Activated CD4-positive, alpha-beta T cell treated with anti-CD3 and anti-CD28 coated beads, Interleukin-2, amount 50 U/mL, for 48 hours (primary cell): ENCODE measurements around the gene COL11A1.
"Not testable (repeated sequence)": the region's sequence is repeated elsewhere in the genome, so short reads cannot be mapped to it uniquely, and the experiment has no call there.

Experiments used
- DNase-seq, 2 experiments: peaks; one replicate each; pipeline ENCODE4 v3.0.0-alpha.2; 2020

Gene COL11A1

GRCh38 chr1:103108376-103109150 is at the start of gene COL11A1:
Gene COL11A1 (minus strand): TSS chr1:103108522. CDS start chr1:103108178, 344 bp downstream.
- no peak for DNase-seq

GRCh38 chr1:103156966-103157365 is 48.6 kb upstream of the COL11A1 start:
- DNase-seq: no peak

DNA sequence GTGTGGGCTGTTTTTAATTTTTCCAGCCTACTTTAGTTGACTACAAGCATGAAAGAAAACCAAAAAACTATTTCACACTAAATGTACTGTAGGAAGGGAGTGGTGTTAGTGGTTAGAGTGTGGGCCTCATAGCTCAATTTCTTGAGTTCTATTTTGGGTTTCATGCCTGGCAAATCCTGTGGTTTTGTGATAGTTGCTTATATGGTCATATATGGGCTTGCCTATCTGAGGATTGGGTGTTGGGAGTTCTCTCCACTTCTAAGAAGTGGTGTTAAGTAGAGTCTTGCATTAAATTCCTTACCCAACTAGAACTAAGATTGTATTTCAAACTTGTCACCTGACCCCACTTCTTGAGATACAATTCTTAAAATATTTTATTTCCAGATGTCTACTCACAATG is 37.8 kb upstream of the COL11A1 start:
- no peak for DNase-seq

GRCh38 chr1:103145449-103145848 is 37.1 kb upstream of the COL11A1 start:
- no peak for DNase-seq

- DNase-seq: no peak
Measured at GRCh38 chr1:103144681-103145080, 36.4 kb upstream of the COL11A1 start.

GRCh38 chr1:103142461-103142860 is 34.1 kb upstream of the COL11A1 start:
- no peak for DNase-seq

DNA sequence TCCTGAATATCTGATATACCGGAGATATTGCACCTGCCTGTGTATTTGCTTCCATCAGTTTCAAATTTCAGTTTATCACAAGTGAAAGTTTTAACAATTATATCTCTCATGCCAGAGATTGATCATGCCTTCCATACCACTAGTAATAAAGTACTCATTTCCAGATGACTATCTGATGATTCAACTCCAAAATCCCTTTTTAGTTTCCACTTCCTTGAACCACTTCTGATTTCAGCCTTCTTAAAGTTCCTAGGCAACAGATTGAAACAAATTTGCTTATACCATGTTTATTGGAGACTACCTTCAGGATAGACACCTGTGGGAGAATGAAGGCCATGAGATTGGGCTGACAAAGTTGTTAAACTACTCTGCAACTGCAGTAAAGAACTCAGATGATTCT is 21.5 kb upstream of the COL11A1 start:
- DNase-seq: no peak

GRCh38 chr1:103129255-103129654 is 20.9 kb upstream of the COL11A1 start:
- DNase-seq: no peak

- not testable (repeated sequence) for DNase-seq
Measured at GRCh38 chr1:103128256-103128655, 19.9 kb upstream of the COL11A1 start.

GRCh38 chr1:103125219-103125618 is 16.9 kb upstream of the COL11A1 start:
- DNase-seq: no peak

GRCh38 chr1:103122983-103123720 is 14.8 kb upstream of the COL11A1 start:
- DNase-seq: no peak

- no peak for DNase-seq
Measured at GRCh38 chr1:103120981-103121380, 12.7 kb upstream of the COL11A1 start.

GRCh38 chr1:103112546-103112945 is 4.2 kb upstream of the COL11A1 start:
- DNase-seq: no peak

DNA sequence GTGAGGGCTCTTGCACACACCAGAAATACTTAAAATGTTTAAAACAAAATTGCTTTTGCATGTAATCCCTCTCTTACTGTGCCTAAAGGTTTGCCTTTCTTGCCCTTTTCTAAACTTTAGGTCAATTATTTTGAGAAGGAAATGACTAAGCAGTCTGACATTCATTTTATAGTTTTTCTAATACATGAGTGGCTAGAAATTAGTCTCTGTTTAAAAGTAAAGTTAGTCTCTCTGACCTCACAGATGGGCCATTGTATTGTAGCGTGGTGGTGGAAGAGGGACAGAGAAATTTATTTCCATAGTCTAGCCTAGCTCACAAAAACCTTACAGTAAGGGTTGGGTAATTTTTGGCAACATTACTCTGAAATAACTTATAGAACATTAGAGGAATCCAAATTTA is 3.6 kb upstream of the COL11A1 start:
- DNase-seq: no peak

DNA sequence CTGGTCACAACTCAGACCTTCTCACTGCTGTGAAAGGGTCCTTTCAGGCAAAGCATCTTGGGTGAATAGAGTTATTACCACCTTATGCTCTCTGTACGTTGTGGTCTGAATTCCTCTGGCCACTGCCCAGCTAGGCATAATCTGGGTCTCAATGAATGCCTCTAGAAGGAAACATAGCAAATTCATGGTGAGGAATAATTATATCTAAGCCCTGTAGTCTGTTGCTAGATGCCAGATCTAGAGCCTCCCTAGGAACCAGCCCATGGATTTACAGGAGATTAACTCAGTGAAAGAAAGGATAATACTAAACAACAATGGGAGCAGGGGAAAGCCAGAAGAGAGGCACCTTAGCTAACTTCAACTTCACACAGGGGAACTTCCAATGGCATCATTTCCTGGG is 2.4 kb upstream of the COL11A1 start:
- DNase-seq: no peak

DNA sequence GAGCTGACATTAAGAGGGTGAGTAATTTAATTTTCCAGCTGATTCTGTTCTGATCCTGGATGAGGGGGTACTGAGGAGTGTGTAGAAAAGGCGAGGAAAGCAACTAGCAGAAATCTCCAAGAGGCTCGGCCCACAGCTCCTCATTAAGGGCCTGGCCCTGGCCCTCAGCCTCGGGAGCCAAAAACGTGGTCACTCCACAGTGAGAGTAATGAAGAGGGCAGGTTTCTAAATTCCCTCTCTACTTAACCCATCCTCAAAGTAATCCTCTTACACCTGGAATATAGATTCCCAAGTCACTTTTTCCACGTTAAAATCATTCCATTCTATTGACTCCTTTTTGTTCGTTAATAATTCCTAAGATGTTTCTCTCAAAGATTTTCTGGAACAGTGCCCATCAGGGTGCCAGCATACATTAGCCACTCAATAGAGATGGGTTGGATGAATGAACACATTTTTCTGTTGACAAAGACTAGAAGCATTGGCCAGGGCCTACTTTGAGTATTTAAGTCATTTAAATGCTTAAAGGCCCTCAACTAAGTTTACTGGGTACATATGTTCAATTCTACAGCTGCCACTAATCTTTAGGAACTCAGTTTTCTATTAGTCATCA is 1.1 kb upstream of the COL11A1 start:
- no peak for DNase-seq

- DNase-seq: no peak
Measured at GRCh38 chr1:103107741-103108375, 464 bp downstream of the COL11A1 start.

- DNase-seq: no peak
Measured at GRCh38 chr1:103106426-103107341, 1.6 kb downstream of the COL11A1 start.

DNA sequence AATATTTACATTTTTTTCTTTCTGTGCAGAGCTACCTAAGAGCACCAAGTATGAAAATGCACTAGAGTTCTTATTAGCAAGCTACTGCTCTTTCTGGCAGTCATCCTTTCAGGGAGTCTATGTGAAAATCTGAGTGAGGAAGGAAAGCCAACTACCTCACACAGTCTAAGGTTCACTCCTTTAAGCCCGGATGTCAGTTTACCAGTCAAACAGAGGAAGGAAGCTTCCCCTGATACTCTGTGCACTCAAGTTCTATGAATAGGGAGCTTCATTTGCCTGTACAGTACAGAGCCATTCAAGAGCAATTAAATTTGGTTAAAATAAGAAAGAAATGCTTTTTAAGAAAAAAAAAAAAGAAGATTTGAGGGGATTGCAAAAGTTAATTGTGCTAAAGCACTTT is 6.9 kb downstream of the COL11A1 start:
- no peak for DNase-seq

- DNase-seq: no peak
Measured at GRCh38 chr1:103089221-103089620, 19.1 kb downstream of the COL11A1 start.

DNA sequence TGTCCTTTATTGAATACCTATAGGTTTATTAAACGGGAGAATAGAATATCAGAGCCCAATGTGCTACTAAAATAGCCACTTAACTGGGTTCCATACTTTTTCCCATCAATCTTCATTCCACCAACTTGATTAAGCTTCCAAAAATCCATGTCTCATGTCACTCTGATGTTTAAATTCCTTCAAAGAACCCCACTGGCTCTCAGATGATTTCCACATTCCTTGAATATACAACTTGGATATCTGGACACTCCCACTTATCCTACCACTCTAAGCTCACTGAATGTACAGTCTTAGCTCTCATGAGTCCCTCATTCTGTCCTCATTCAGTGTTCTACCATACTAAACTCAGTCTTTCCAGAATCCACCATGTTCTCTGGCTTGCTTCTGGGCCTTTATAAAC is 21.1 kb downstream of the COL11A1 start:
- no peak for DNase-seq

DNA sequence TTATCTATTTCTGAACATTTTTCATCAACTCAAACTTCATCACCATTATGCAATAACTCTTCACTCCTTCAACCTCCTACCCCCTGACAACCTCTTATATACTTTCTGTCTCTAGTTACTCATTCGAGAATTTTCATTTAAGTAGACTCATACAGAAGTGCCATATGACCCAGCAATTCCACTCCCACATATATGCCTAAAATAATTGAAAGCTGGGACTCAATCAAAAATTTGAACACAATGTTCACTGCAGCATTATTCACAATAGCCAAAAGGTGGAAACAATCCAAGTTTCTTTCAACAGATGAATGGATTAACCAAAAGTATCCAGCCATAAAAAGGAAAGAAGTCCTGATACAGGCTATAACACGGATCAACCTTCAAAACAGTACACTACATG is 24.1 kb downstream of the COL11A1 start:
- DNase-seq: no peak
